ENCODE data around the gene TMEM178B.

- TF ChIP-seq CTCF (IDR thresholded peaks at IDR 0.05; ENCODE audit: poor library complexity, severe bottlenecking) (no peak), POLR2AphosphoS5 (IDR thresholded peaks at IDR 0.05) (no peak), EZH2 (IDR thresholded peaks at IDR 0.05; ENCODE audit: borderline replicate concordance, insufficient read depth, low read length, poor library complexity, severe bottlenecking) (no peak), SMC3 (conservative IDR thresholded peaks at IDR 0.05; ENCODE audit: poor library complexity) (no peak)
Measured at GRCh38 chr7:141386881-141387280, 313.0 kb downstream of the TMEM178B start.

All from neural cell (in vitro differentiated cells).